ENCODE data around the gene AKAP7. TPM values are rescaled to one million over a fixed set of nuclear protein-coding genes. Genes with fewer than 3 reads are reported as not detected.

The AKAP7 gene
- total RNA-seq, 2 donors from 2014 or later: 10.2 to 11.6 TPM

- TF ChIP-seq CTCF (IDR thresholded peaks at IDR 0.05): no peak
- Histone ChIP-seq H3K36me3 (no peaks in the 10 kb centered on the region), H3K27me3 (no peaks in the 10 kb centered on the region), H3K27ac (no peak overlapping the region), H3K4me3 (no peak overlapping the region), H3K4me1 (peaks cover 0 to 16% of the 10 kb centered on the region in 2 donors), H3K9me3 (no peaks in the 10 kb centered on the region)
- no peak for DNase-seq (ENCODE audit: low spot score)
Measured at GRCh38 chr6:131282365-131282764, 147.1 kb downstream of the AKAP7 start.

- TF ChIP-seq CTCF (IDR thresholded peaks at IDR 0.05): no peak
Measured at GRCh38 chr6:131283466-131284175, 148.4 kb downstream of the AKAP7 start.

GRCh38 chr6:131285548-131285947 is 150.3 kb downstream of the AKAP7 start:
- no peak overlapping the region for H3K4me3 ChIP-seq

More at GRCh38 chr6:131283466-131284175, 148.4 kb downstream of the AKAP7 start:
- Histone ChIP-seq H3K27me3 (no peaks in the 10 kb centered on the region), H3K4me3 (no peak overlapping the region), H3K27ac (no peak overlapping the region), H3K36me3 (no peaks in the 10 kb centered on the region), H3K4me1 (peaks cover 0 to 16% of the 10 kb centered on the region in 2 donors), H3K9me3 (no peaks in the 10 kb centered on the region)
- no peak for DNase-seq (ENCODE audit: low spot score)

GRCh38 chr6:131286469-131287040 is 151.3 kb downstream of the AKAP7 start:
- Histone ChIP-seq H3K4me1 (peaks cover 0 to 11% of the 10 kb centered on the region in 2 donors), H3K9me3 (no peaks in the 10 kb centered on the region), H3K27me3 (no peaks in the 10 kb centered on the region), H3K27ac (no peak overlapping the region), H3K36me3 (no peaks in the 10 kb centered on the region), H3K4me3 (no peak overlapping the region)
- TF ChIP-seq CTCF (IDR thresholded peaks at IDR 0.05): no peak
- DNase-seq (ENCODE audit: low spot score): no peak

More at GRCh38 chr6:131285548-131285947, 150.3 kb downstream of the AKAP7 start:
- no peak for DNase-seq (ENCODE audit: low spot score)
- TF ChIP-seq CTCF (IDR thresholded peaks at IDR 0.05): no peak
- Histone ChIP-seq H3K36me3 (no peaks in the 10 kb centered on the region), H3K9me3 (no peaks in the 10 kb centered on the region), H3K27me3 (no peaks in the 10 kb centered on the region), H3K4me1 (peaks cover 0 to 16% of the 10 kb centered on the region in 2 donors), H3K27ac (no peak overlapping the region)

- no peak for DNase-seq (ENCODE audit: low spot score)
- no peaks in the 10 kb centered on the region for H3K27me3 ChIP-seq
- no peaks in the 10 kb centered on the region for H3K36me3 ChIP-seq
- no peaks in the 10 kb centered on the region for H3K4me1 ChIP-seq
- H3K4me3 ChIP-seq: no peak overlapping the region
- H3K27ac ChIP-seq: no peak overlapping the region
- no peak for TF ChIP-seq CTCF (IDR thresholded peaks at IDR 0.05)
- no peaks in the 10 kb centered on the region for H3K9me3 ChIP-seq
Measured at GRCh38 chr6:131288214-131288613, 152.9 kb downstream of the AKAP7 start.

All from right atrium auricular region (tissue), 2 donors.